HG03565 (cell line): ENCODE results near the gene KDM5B.
"Not testable (repeated sequence)": the region's sequence is repeated elsewhere in the genome, so short reads cannot be mapped to it uniquely, and the experiment has no call there.

ENCODE experiments used
- ATAC-seq: cut with Tn5 transposase; IDR thresholded peaks from one replicate; pipeline ENCODE4 v1.9.1; 2021; ENCODE audit warnings: mild to moderate bottlenecking, moderate library complexity; ENCODE audit not compliant: unreplicated experiment

Gene KDM5B

DNA sequence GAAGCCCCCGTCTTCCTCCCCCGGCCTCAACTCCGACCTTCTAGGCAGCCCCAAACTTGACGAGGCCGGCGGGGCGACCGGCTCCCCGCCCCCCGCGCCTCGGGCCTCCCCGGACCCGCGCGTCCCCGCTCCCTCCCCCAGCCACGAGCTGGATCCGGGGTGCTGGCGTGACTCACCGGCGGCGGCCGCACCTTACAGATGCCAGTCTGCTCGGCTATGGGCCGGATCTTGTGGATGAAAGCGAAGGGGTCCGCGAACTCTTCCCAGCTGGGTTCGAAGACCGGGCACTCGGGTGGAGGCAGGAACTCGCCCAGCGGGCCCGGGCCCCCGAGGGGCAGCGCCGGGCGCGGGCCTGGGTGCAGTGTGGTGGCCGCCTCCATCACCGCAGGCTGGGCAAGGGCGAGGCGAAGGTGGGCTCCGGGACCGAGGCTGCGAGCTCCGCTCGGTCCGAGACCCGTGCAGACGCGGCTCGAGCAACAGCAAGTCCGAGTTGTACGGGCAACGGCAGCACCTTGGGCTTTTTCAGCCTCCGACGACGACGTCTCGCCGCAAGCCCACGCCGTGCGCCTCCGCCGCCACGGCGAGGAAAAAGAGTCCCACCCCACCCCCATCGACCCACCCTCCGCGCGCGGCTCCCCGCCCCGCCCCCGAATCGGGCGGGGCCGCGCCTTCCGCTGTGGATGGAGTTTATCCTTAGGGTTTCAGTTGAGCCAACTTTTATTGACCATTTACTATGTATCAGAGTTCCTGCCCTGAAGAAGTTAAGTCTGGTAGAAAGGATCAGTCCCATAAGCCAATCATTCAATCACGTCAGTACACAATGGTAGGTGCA, at the start of gene KDM5B:
Gene KDM5B, minus strand, starts transcription at position 496 of the 832 bp plus-strand sequence. Its CDS starts 116 bp downstream, at position 380.
- no peak for ATAC-seq

DNA sequence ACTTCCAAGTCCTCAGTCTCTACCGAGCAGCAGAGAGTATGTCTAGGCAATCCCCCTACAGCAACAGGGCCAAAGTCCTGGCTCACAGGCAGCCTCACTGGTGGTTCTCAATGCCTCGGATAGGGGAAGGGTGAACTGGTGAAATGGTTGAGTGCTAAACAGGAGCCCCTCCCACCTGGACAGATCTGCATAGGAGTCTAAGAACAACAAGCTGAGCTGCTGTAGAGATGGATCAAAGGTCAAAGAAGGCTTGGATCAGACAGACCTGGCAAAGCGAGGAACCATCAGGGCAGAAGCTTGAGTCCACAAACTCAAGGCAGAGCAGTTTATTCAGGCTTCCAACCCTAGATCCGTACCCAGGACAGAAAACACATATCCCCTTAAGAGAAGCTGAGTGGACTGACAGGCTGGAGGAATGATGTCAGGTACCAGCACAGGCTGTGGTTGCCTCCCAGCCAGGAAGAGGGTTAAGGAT, 49.0 kb upstream of the KDM5B start:
- ATAC-seq, result no peak

DNA sequence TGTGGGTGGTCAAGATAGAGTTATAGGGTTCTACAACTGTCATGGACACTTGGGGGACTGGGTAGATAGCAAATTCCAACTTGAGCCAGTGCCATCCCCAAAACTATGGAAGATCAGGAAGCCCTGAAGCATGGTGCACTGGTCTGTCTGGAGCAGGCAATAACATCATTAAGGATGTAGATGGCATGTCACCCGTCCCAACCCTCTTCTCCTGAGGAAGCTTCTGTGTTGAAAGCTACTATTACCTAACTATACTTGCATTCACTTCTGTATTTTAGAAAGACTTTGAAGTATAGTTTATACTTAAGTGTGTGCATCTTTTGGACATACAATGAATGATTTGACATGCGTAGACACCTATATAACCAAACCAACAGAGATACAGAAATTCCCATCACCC, 47.8 kb upstream of the KDM5B start:
- no peak for ATAC-seq

DNA sequence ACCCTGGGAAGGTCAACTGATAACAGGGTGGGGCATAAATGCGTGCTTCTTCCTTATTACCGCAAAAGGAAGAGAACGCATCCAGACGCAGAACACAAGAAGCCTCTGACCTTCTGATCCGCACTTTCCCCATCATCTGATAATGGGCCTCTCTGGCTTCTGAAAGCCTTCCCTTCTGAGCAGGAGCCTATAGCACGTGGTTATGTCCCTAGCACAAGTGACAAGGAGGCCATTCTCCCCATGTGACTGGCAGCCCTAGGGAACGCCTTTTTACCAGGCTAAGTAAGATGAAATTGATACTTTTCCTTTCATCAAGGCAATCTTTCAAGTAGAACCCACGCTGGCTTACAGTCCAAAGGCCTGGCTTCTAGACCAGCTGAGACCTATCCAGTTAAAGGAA, 46.6 kb upstream of the KDM5B start:
- ATAC-seq, result no peak

DNA sequence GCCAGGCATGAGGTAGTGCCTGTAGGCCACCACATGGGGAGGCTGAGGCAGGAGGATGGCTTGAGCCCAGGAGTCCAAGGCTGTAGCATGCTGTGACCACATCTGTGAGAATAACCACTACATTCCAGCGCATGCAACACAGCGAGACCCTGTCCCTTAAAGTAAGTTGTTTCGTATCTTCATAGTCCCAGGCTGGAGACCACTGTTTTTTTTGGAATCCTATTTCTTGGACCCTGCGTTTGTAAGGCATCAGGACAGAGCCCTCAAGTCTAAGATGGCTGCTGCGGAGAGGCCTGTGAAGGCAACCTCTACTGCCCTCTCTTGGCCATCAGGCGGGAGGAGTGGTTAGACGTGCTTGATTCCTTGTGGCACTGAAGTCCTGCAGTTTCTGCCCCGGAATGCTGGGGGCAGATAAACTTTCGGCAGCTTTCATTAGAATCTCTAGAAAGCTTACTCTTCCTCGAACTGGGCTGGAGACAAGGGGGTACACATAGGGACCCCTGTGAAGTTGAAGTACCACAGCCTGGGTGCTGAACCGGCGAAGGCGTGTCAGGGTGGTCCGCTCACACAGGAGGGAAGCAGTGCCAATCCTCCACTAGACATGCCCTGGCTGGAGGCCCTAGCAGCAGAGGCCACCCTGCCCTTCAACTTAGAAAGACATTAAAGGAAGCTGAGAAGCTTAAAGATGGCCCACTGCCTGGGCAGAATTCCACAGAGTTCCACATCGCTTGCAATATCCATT, 44.1 kb upstream of the KDM5B start:
- no peak for ATAC-seq

DNA sequence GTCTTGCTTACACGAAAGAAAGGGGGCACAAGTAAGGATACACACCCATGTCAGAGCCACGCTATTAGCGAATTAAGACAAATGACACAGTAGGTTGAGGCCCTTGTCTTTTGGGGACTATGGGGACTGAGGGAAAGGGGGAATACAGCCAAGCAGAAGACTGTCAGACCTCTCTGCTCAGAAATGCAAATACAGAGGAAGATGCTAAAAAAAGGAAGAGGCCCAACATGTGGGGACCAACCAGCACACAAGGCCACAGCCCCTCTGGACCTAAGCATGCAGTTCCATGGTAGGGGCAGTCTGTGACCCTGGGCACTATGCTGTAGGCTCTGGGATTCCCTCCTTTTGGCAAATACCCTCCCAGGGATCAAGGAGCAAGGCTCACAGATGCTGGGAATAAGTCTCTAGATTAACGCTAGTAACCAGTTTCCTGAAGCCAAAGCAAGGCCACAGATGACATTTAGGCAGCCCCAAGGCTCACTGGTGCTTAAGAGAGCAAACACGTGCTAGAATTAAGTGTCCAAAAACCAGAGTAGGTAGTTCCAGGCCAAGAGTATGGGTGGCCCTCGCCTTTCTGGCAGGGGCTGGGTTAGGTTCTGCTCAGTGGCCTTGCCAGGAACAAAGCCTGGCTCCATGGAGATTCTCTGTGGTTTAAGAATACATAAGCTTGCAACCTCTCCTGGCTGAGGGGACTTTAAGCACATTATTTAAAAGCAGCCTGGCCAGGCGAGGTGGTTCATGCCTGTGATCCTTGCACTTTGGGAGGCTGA, 42.6 kb upstream of the KDM5B start:
- no peak for ATAC-seq

DNA sequence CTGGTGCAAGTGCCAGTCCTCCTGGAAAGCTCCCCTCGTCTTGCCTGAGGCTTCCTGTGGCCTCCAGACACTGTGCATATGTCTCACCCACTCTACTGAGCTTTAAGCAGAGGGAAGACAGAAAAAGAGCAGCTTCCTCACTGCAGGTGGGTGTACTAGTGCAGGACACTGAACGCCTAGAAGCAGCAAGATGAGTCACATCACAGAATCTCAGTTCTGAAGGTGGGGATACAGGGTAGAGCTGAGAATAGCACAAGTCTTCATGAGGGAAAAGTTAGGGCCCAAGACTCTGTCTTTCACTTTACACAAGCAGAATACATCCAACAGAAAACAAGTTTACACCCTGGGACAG, 39.9 kb upstream of the KDM5B start:
- peak; percentile 60 for ATAC-seq

DNA sequence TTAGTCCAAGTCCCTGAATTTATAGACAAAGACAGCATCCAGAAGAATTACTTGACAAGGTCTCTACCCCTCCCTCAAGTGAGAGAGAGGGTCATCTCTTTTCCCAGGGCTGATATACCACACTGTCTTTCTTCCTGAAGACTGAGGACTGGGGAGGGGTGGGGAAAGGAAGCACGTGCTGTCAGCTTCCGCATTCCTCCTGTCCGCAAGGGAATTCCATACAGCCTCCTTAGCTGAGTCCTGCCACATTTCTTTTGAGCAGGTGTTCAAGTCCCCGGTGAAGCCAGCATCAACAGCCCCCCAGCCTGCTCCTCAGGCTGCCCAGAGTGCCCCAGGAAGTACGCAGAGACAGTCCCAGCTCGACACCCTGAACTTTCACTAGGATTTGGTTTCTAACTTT, 36.7 kb upstream of the KDM5B start:
- ATAC-seq, result no peak

DNA sequence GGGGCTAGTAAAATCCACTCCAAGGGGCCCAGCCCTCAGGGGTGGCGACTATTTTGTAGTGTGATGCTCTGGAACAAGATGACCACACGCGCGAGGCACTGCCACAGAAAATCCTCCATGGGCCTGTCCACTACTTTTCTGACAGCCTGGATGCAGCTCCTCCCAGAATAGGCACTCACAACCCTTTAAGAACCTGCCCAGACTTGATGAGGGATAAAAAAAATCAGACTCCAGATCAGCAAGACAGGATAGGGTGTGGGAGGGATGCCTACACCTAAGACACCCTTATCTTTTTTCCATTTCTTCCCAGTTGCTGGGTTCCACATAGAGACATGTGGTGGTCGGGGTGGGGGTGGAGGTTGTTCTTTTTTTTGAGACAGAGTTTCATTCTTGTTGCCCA, 36.0 kb upstream of the KDM5B start:
- ATAC-seq, result no peak

DNA sequence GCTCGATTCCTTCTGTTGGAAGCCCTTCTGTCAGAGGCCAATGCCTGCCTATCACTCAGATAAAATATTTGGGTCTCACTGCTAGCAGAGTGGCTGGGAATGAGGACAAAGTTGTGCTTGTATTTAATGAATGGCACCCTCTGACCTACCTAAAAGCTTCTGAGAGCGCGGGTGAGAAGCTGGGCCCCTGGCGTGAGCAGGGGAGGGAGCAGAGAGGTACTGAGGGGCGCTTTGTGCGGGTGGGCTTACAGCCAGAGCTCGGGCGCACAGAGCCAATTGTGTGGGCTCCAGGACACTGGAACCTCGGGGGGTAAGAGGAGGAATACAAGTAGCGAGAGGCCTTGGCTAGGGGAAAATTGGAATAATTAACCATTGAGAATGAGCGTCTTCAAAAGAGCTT, 34.9 kb upstream of the KDM5B start:
- ATAC-seq, result no peak

DNA sequence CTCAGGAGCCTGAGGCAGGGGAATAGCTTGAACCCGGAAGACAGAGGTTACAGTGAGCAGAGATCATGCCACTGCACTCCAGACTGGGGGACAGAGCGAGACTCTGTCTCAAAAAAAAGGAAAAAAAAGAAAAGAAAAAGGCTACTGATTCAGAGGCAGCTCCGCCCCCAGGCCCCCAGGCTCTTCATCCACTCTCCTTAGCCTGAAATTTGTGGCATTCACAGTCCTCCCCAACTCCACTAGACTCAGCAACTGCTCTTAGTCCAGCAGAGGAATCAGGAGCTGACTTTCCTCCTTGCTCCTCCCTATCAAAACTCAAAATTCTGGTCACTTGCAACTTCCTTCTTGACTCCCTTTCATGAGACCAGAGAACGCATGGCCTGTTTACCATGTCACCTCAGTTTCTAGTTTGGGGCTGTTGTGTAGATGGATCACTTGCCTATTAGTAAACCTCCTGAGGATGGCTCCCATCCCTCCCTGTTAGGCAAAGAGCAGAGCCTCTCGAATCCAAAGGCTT, 29.6 kb upstream of the KDM5B start:
- no peak for ATAC-seq

DNA sequence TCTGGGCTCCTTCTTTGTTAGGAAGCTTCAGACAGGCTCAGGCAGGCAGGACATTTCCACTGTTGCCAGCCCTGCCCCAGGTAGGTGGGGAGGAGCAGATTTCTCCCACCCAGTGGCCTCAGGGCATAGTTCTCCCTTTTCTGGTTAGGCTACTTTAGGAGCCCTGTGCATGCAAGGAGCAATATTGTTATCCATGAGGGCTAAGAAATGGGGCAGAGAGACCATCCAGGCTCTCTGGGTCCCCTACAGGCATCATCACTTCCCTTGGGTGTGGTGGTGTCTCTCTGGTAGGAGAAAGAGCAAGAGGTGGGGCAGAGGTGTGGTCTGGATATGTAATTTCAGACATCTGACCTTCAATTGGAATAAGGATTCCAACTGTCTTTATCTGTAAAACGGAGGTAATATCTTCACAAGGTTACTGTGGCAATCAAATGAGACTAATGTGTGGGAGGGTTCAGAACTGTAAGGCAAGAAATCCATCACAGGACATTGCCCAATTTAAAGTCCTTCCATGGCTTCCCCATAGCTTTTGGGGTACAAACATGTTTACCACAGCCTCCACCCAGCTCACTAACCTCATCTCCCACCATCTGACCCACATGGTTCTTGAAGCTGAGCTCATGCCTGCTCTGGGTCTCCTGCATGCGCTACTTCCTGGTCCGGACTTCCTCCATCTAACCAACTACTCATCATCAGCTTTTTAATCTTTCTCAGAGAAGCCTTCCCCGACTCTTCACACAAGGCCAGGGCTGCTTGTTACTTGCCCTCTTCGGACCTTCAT, 28.6 kb upstream of the KDM5B start:
- no peak for ATAC-seq

DNA sequence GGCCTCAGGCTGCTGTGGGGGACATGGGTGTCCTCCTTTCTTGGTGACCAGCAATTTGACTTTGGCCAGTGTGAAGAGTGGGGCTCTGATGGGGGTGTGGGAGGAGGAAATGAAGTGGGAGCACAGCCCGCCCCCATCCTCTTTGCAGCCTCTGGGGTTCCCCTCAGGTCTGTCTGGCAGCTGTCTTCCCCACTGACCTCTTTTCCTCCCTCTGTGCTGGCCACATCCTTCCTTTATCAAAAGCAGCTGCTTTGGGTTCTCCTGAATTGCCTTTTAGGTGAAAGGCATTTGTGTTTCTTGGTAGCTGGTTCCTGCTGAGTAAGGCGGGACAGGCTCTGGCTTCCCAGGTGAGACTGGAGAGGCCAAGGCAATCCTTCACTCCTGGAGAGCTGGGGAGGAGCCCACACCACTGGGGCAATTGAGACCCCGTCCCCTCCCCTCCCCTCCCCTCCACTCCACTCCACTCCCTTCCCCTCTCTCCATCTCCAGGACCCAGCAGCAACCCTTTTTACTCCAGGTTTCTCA, 27.4 kb upstream of the KDM5B start:
- ATAC-seq, result no peak

DNA sequence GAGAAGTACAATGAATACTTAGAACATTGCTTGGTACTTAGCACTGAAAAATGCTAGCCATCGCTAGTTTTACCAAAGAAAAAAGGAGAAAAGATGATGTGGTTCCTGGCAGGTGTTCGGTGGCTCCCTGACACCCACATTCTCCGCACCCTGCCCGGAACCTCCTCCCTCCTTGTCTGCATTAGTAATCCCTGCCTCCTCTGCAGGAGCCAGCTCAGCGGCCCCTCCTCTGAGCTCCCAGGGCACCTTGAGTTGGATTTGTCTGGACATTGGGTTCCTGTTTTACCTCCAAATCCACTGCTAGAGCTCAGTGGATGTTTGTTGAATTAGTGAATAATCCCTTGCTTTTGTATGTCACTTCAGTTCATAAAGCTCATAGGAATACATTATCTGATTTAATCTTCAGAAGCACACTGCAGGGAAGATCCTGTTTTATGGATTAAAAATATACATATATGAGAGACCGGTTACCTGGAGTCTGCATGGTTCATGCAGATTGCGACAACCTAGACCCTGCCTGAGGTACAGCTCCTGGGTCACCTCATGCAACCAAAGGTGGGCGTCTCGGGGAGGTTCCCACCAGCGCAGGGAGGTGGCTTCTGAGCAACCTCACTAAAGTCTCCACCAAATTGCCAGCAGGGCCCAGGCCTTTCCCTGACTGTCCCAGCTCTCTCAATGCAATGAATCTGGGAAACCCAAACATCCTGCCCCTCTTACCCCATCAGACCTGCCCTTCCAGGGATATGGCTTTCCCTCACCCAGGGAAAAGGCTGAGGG, 26.7 kb upstream of the KDM5B start:
- ATAC-seq, result no peak

DNA sequence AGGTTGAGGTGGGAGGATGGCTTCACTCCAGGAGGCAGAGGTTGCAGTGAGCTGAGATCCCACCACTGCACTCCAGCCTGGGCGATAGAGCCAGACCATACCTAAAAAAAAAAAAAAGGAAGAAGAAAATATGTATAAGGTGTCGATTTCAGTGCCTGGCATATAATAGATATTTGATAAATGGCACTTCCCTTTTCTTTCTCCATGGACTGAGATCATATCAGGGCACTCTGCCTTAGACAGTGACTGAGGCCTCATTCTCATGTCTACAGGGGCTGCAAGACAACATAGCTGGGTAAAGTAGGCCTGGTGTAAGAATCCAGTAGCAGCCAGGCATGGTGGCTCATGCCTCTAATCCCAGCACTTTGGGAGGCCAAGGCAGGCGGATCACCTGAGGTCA, 23.7 kb upstream of the KDM5B start:
- no peak for ATAC-seq

DNA sequence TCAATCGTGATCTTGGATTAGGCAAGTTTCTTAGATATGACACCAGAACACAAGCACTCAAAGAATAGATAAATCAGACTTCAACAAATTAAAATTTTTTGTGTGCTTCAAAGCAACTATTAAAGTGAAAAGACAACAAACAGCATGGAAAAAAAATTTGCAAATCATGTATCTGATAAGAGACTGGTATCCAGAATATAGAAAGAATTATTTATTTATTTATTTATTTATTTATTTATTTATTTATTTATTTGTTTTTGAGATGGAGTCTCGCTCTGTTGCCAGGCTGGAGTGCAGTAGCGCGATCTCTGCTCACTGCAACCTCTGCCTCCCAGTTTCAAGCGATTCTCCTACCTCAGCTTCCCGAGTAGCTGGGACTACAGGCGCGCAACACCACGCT, 21.0 kb upstream of the KDM5B start:
- ATAC-seq, result not testable (repeated sequence)

DNA sequence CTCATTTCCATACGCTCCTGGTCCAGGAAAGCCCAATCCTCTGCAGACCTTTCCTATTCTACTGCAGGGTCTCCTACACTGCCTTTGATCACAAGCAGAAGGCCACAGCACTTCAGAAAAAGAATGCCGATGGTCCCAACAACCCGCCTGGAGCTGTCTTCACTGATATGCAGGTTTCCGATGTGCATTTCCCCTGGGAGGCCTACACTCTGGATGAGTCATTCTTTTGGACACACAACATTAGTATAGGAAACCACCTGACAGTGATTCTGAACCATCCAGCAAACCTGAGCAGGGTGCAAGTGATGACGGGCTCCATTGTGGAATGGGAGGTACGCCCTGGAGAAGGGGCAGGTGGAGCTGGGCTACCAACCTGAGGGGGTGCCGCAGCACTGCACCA, 17.5 kb upstream of the KDM5B start:
- ATAC-seq, result no peak

DNA sequence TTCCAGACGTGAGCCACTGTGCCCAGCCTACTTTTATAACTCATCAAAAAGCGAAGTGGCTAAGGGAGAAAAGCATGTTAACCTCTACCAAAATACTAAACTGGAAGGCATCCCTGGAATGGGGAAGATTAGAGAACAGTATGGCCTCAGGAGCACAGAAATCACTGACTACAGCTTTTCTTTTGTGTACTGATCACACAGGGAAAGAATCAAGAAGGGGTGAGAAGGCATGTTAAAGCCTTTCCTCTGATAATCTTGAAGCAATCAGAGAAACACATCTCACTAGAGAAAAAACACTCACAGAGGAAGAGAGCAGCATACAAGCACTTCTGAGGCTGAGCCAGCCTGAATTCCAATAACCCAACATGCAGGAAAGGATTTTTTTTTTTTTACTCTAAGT, 13.2 kb upstream of the KDM5B start:
- ATAC-seq, result no peak

DNA sequence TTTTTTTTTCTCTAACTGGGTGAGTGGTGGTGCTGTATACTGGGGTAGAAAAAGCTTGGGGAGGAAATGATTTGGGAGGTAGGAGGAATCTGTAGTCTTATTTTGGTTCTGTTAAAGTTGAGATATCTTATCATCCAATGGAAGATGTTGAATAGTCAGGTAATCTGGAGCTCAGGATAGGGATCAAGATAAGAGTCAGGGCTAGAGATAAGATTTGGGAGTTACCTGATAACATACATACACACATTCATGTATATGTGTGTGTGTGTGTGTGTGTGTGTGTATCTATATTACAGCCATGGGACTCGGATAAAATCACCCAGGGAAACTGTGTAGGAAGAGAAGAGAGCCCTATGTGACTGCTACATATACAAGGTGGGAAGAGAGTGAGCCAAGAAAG, 10.6 kb upstream of the KDM5B start:
- ATAC-seq, result no peak

DNA sequence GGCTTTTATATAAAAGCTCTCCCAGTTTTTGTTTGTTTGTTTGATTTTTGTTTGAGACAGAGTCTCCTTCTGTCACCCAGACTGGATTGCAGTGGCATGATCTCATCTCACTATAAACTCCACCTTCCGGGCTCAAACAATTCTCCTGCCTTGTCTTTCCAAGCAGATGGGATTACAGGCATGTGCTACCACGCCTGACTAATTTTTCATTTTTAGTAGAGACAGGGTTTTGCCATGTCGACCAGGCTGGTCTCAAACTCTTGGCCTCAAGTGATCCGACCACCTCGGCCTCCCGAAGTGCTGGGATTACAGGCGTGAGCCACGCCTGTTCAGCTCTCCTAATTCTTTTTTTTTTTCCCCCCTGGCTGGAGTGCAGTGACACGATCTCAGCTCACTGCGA, 6.9 kb upstream of the KDM5B start:
- no peak for ATAC-seq
